PC-9 (cell line): Measurements from ENCODE around the gene WFIKKN2.

ENCODE experiments used
- CTCF ChIP-seq: fragments of 200-600 bp; sonication (generic); conservative IDR thresholded peaks from 2 replicates; pipeline ENCODE4 v1.6.1; 2017; ENCODE audit warnings: mixed run types, antibody characterized with exemption, mild to moderate bottlenecking, moderate library complexity
- EZH2 ChIP-seq: fragments of 200-600 bp; sonication (generic); IDR thresholded peaks from 2 replicates; pipeline ENCODE4 v1.8.0; 2017; ENCODE audit warnings: antibody characterized with exemption, low read depth

- TF ChIP-seq CTCF (no peak), EZH2 (no peak)
Observed at GRCh38 chr17:50798424-50799288, 36.7 kb upstream of the WFIKKN2 start.
